Breast epithelium (tissue), 4 donors: Measurements from ENCODE around the gene SHB. TPM values are rescaled to one million over a fixed set of nuclear protein-coding genes. Genes with fewer than 3 reads are reported as not detected.

Experiments
- DNase-seq, 2 donors: peaks; one replicate each; pipeline ENCODE4 v3.0.0-alpha.2; 2019; ENCODE audit warnings: low spot score in 2 of 2
- H3K27ac ChIP-seq, 2 donors: fragments of 200-600 bp; sonication (generic) in 1 of 2; one replicate each; pipeline ENCODE4 v1.5.1; 2016 to 2019; ENCODE audit warnings: mild to moderate bottlenecking in 1 of 2
- H3K27me3 ChIP-seq, 2 donors: fragments of 200-600 bp; sonication (generic) in 1 of 2; one replicate each; pipeline versions ENCODE4 v1.5.1 to v1.6.0; 2017 to 2019; ENCODE audit warnings: control low read depth in 1 of 2, mild to moderate bottlenecking in 1 of 2
- H3K36me3 ChIP-seq: fragments of 200-600 bp; one replicate; pipeline ENCODE4 v1.5.1; 2019
- H3K4me1 ChIP-seq, 2 donors: fragments of 200-600 bp; sonication (generic); one replicate each; pipeline ENCODE4 v1.5.1; 2016 to 2019; ENCODE audit warnings: control low read depth in 1 of 2
- H3K4me3 ChIP-seq, 3 donors: fragments of 200-600 bp; sonication (generic); 1 replicate in 2 of 3; 2 replicates in 1 of 3; pipeline ENCODE4 v1.5.1; 2016 to 2019; ENCODE audit warnings: mild to moderate bottlenecking in 3 of 3, moderate library complexity in 2 of 3
- H3K9me3 ChIP-seq, 2 donors: fragments of 200-600 bp; sonication (generic) in 1 of 2; one replicate each; pipeline ENCODE4 v1.5.1; 2016 to 2019; ENCODE audit warnings: control low read depth in 1 of 2
- CTCF ChIP-seq, 3 donors: fragments of 450-650 bp; IDR thresholded peaks; one replicate each; pipeline ENCODE4 v1.5.1; 2016 to 2017; ENCODE audit warnings: antibody characterized with exemption in 3 of 3, mild to moderate bottlenecking in 3 of 3, moderate library complexity in 3 of 3
- POLR2A ChIP-seq: fragments of 450-650 bp; IDR thresholded peaks from one replicate; pipeline ENCODE4 v1.6.1; 2016; ENCODE audit warnings: antibody characterized with exemption, mild to moderate bottlenecking, moderate library complexity
- POLR2AphosphoS5 ChIP-seq, 3 donors: sonication (generic); formaldehyde crosslinking; IDR thresholded peaks; one replicate each; pipeline ENCODE4 v1.6.1; 2017; ENCODE audit warnings: antibody characterized with exemption in 3 of 3
- intact Hi-C: fragments of 100-400 bp; cut with DNase I; formaldehyde crosslinking; loops from one replicate; pipeline ENCODE4 v1.15.1; 2023; ENCODE audit warnings: low total_unique reads
- total RNA-seq, 3 donors: library from RNA; depleted of rRNA; stranded (reverse); fragments of >200 nt; gene quantifications; one replicate each; pipeline ENCODE4 v1.1.0, GENCODE V29; 2016

SHB gene
- total RNA-seq, 3 donors from 2014 or later: 3.8 to 18.7 (median 17.9) TPM

GRCh38 chr9:38026021-38026809 is 42.8 kb downstream of the SHB start:
- DNase-seq: no peak
- Histone ChIP-seq H3K9me3 (no peaks in the 10 kb centered on the region), H3K27ac (peak overlapping the region; percentile 76 to 78), H3K4me3 (no peak overlapping the region), H3K27me3 (no peaks in the 10 kb centered on the region), H3K36me3 (no peaks in the 10 kb centered on the region), H3K4me1 (peaks cover 35 to 44% of the 10 kb centered on the region in 2 donors)
- intact Hi-C loops: no loop called here
- TF ChIP-seq CTCF (IDR thresholded peaks at IDR 0.05) (no peak), POLR2AphosphoS5 (IDR thresholded peaks at IDR 0.05) (peak in 2 of 3 donors; percentile 24 to 32)

GRCh38 chr9:38025166-38025565 is 43.9 kb downstream of the SHB start:
- Histone ChIP-seq H3K4me1 (peaks cover 35 to 45% of the 10 kb centered on the region in 2 donors), H3K36me3 (no peaks in the 10 kb centered on the region), H3K27ac (peak overlapping the region; percentile 76 to 78), H3K9me3 (no peaks in the 10 kb centered on the region), H3K27me3 (no peaks in the 10 kb centered on the region), H3K4me3 (no peak overlapping the region)
- no peak for DNase-seq
- intact Hi-C loops: no loop called here
- TF ChIP-seq POLR2AphosphoS5 (IDR thresholded peaks at IDR 0.05): no peak
- TF ChIP-seq CTCF (IDR thresholded peaks at IDR 0.05): no peak
- TF ChIP-seq POLR2A: no peak

- H3K4me1 ChIP-seq: peaks cover 42 to 54% of the 10 kb centered on the region in 2 donors
- H3K9me3 ChIP-seq: no peaks in the 10 kb centered on the region
- no peaks in the 10 kb centered on the region for H3K36me3 ChIP-seq
- TF ChIP-seq POLR2A: no peak
- TF ChIP-seq POLR2AphosphoS5 (IDR thresholded peaks at IDR 0.05): peak; percentile 70 to 83 (median 73)
- no peaks in the 10 kb centered on the region for H3K27me3 ChIP-seq
- H3K4me3 ChIP-seq: peak overlapping the region in 1 of 3 donors; percentile 14
- peak; percentile 62 to 92 for DNase-seq
- intact Hi-C loops: no loop called here
- peak overlapping the region; percentile 76 to 78 for H3K27ac ChIP-seq
Observed at GRCh38 chr9:38024036-38024681, 44.9 kb downstream of the SHB start.

GRCh38 chr9:38023661-38024035 is 45.4 kb downstream of the SHB start:
- no peaks in the 10 kb centered on the region for H3K36me3 ChIP-seq
- no peaks in the 10 kb centered on the region for H3K27me3 ChIP-seq
- H3K4me1 ChIP-seq: peaks cover 43 to 54% of the 10 kb centered on the region in 2 donors
- TF ChIP-seq POLR2AphosphoS5 (IDR thresholded peaks at IDR 0.05): no peak
- no peak for TF ChIP-seq CTCF (IDR thresholded peaks at IDR 0.05)
- TF ChIP-seq POLR2A: no peak
- intact Hi-C loops: no loop called here
- no peak for DNase-seq
- H3K4me3 ChIP-seq: no peak overlapping the region
- H3K9me3 ChIP-seq: no peaks in the 10 kb centered on the region
- H3K27ac ChIP-seq: peak overlapping the region; percentile 76 to 78

- peak overlapping the region; percentile 76 to 78 for H3K27ac ChIP-seq
- no peaks in the 10 kb centered on the region for H3K27me3 ChIP-seq
- peaks cover 45 to 54% of the 10 kb centered on the region in 2 donors for H3K4me1 ChIP-seq
- TF ChIP-seq POLR2A (no peak), CTCF (IDR thresholded peaks at IDR 0.05) (no peak), POLR2AphosphoS5 (IDR thresholded peaks at IDR 0.05) (no peak)
- no peaks in the 10 kb centered on the region for H3K36me3 ChIP-seq
- peak; percentile 63 to 79 for DNase-seq
- intact Hi-C loops: no loop called here
- no peaks in the 10 kb centered on the region for H3K9me3 ChIP-seq
- H3K4me3 ChIP-seq: no peak overlapping the region
Observed at GRCh38 chr9:38022995-38023394, 46.0 kb downstream of the SHB start.
